ENCODE results near the gene RMI2. TPM values are rescaled to one million over a fixed set of nuclear protein-coding genes. Genes with fewer than 3 reads are reported as not detected.
"Not testable (repeated sequence)": the region's sequence is repeated elsewhere in the genome, so short reads cannot be mapped to it uniquely, and the experiment has no call there.

RMI2 gene
- polyA plus RNA-seq, 1 donor (not counting 4 experiments of a cell fraction or from before 2014, with no cell fraction given) = 6.8 TPM

DNA sequence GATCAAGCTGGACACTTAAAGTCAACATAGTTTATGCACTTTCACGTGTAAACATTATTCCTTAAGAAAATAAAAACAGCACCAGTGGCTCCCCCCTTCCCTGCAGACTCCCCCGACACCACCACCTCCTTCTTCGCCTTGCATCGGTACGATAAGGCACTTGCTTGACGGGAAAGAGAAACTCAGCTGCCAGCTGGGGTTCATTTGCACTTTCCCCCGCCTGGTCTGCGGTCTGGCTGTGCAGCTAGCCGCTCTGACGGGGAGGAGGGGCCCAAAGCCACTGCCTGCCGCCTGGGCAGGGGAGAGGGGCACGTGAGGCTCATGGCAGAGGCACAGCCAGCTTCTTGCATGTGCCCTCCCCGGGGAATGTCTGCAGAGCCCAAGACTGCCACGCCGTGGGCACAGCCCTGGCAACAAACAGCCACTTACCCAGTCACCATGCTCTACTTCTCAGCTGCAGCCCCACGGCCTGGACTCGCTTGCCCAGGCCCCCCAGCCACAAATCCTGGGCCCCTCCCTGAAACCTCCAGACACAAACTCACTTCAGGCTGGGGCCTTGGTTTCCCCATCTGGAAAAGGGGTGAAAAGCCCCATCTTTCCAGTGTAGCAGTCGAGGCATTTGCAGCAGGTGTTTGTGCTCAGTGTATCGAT is 47.6 kb upstream of the RMI2 start:
- no peaks in the 10 kb centered on the region for H4K20me1 ChIP-seq (ENCODE audit: control insufficient read depth, extremely low read depth, insufficient read depth, low read length)
- peak overlapping the region; percentile 73 for H3K4me2 ChIP-seq (ENCODE audit: control insufficient read depth, extremely low read depth, insufficient read depth, low read depth, low read length)
- no peaks in the 10 kb centered on the region for H3K27me3 ChIP-seq (ENCODE audit: control insufficient read depth, extremely low read depth, insufficient read depth, low read length)
- DNase-seq (ENCODE audit: low read depth, low spot score) (no peak), FAIRE-seq (no peak)
- no peaks in the 10 kb centered on the region for H3K79me2 ChIP-seq (ENCODE audit: control insufficient read depth, insufficient read depth, low read length)
- no peaks in the 10 kb centered on the region for H3K36me3 ChIP-seq (ENCODE audit: control insufficient read depth in 2 of 2, extremely low read depth in 1 of 2, insufficient read depth in 2 of 2, low read length in 2 of 2)
- no peak overlapping the region for H3K27ac ChIP-seq (ENCODE audit: control insufficient read depth, insufficient read depth, low read length)
- dilution Hi-C loops (cut with MboI; ENCODE audit: extremely low pct_ligation_motif_present, low sequenced_read_pairs) = no loop called here
- TF ChIP-seq CTCF (optimal IDR thresholded peaks at IDR 0.05 in 1 of 3, IDR thresholded peaks at IDR 0.05 in 1 of 3, conservative IDR thresholded peaks at IDR 0.05 in 1 of 3; ENCODE audit: extremely low read depth in 1 of 3, insufficient read depth in 2 of 3, low read length in 3 of 3) (peak in 1 of 3 experiments; percentile 51), EZH2 (IDR thresholded peaks at IDR 0.05; ENCODE audit: low read length) (no peak)
- peak overlapping the region; percentile 48 for H3K9ac ChIP-seq (ENCODE audit: control insufficient read depth, extremely low read depth, insufficient read depth, low read length)
- H3K9me3 ChIP-seq (ENCODE audit: control insufficient read depth, low read depth, low read length) = no peaks in the 10 kb centered on the region
- H3K4me3 ChIP-seq (ENCODE audit: control insufficient read depth in 2 of 3, extremely low read depth in 1 of 3, insufficient read depth in 2 of 3, low read depth in 1 of 3, low read length in 3 of 3) = peak overlapping the region in 2 of 3 experiments; percentile 15 to 40
- peak overlapping the region; percentile 78 for H2AFZ ChIP-seq (ENCODE audit: control insufficient read depth, low read length)
- no peaks in the 10 kb centered on the region for H3K9me1 ChIP-seq (ENCODE audit: control insufficient read depth, extremely low read depth, insufficient read depth, low read length)
- peaks cover 11% of the 10 kb centered on the region for H3K4me1 ChIP-seq (ENCODE audit: control insufficient read depth, extremely low read depth, insufficient read depth, low read length)

DNA sequence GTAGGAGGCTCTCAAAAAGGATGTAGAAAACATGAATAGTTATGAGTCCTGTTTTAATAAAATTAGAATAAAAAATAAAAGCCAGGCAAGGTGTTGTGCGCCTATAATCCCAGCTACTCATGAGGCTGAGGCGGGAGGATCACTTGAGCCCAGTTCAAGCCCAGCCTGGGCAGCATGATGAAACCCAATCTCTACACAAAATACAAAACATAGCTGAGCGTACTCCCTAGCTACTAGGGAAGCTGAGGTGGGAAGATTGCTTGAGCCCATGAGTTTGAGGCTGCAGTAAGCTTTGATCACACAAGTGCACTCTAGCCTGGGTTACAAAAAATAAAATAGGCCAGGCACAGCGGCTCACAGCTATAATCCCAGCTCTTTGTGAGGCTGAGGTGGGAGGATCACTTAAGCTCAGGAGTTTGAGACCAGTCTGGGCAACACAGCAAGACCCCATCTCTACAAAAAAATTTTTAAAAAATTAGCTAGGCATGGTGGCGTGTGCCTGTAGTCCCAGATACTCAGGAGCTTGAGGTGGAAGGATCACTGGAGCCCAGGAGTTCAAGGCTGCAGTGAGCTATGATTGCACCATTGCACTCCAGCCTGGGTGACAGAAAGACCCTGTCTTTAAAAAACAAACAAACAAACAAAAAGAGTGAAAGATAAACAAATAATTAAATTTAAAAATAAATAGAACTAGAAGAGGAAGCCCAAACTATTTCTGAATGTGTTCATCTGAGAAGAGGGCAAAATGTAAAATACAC is 46.9 kb upstream of the RMI2 start:
- Histone ChIP-seq H3K4me3 (ENCODE audit: control insufficient read depth in 2 of 3, extremely low read depth in 1 of 3, insufficient read depth in 2 of 3, low read depth in 1 of 3, low read length in 3 of 3) (no peak overlapping the region), H3K36me3 (ENCODE audit: control insufficient read depth in 2 of 2, extremely low read depth in 1 of 2, insufficient read depth in 2 of 2, low read length in 2 of 2) (no peaks in the 10 kb centered on the region), H4K20me1 (ENCODE audit: control insufficient read depth, extremely low read depth, insufficient read depth, low read length) (no peaks in the 10 kb centered on the region), H3K4me1 (ENCODE audit: control insufficient read depth, extremely low read depth, insufficient read depth, low read length) (peaks cover 14% of the 10 kb centered on the region), H3K4me2 (ENCODE audit: control insufficient read depth, extremely low read depth, insufficient read depth, low read depth, low read length) (no peak overlapping the region), H3K9ac (ENCODE audit: control insufficient read depth, extremely low read depth, insufficient read depth, low read length) (no peak overlapping the region), H3K9me1 (ENCODE audit: control insufficient read depth, extremely low read depth, insufficient read depth, low read length) (no peaks in the 10 kb centered on the region), H3K9me3 (ENCODE audit: control insufficient read depth, low read depth, low read length) (no peaks in the 10 kb centered on the region), H2AFZ (ENCODE audit: control insufficient read depth, low read length) (no peak overlapping the region), H3K27me3 (ENCODE audit: control insufficient read depth, extremely low read depth, insufficient read depth, low read length) (no peaks in the 10 kb centered on the region), H3K79me2 (ENCODE audit: control insufficient read depth, insufficient read depth, low read length) (no peaks in the 10 kb centered on the region), H3K27ac (ENCODE audit: control insufficient read depth, insufficient read depth, low read length) (no peak overlapping the region)
- TF ChIP-seq CTCF (optimal IDR thresholded peaks at IDR 0.05 in 1 of 3, IDR thresholded peaks at IDR 0.05 in 1 of 3, conservative IDR thresholded peaks at IDR 0.05 in 1 of 3; ENCODE audit: extremely low read depth in 1 of 3, insufficient read depth in 2 of 3, low read length in 3 of 3) = no peak
- no peak for TF ChIP-seq EZH2 (IDR thresholded peaks at IDR 0.05; ENCODE audit: low read length)
- DNase-seq (ENCODE audit: low read depth, low spot score) = no peak
- FAIRE-seq = no peak
- dilution Hi-C loops (cut with MboI; ENCODE audit: extremely low pct_ligation_motif_present, low sequenced_read_pairs) = no loop called here

DNA sequence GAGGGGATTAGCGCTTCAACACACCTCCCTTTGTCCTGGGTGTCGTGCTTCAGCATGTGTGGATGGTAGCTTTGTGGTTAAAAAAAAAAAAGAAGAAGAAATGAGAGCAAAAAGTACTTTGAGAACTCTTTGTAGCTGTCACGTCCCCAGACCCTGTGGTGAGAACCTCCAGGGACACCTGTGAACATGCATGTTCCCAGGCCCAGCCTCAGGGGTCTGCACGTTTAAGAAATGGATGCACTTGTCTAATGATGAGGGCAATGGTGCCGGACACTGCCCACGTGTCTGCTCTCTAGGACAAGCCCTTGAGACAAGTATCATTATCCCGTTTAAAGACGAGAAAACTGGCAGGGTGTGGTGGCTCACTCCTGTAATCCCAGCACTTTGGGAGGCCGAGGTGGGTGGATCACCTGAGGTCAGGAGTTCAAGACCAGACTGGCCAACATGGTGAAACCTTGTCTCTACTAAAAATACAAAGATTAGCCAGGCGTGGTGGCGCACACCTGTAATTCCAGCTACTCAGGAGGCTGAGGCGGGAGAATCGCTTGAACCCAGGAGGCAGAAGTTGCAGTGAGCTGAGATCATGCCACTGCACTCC is 46.2 kb upstream of the RMI2 start:
- FAIRE-seq; H3K27ac ChIP-seq (ENCODE audit: control insufficient read depth, insufficient read depth, low read length); dilution Hi-C loops (cut with MboI; ENCODE audit: extremely low pct_ligation_motif_present, low sequenced_read_pairs); H3K9me1 ChIP-seq (ENCODE audit: control insufficient read depth, extremely low read depth, insufficient read depth, low read length); H3K9me3 ChIP-seq (ENCODE audit: control insufficient read depth, low read depth, low read length); H3K27me3 ChIP-seq (ENCODE audit: control insufficient read depth, extremely low read depth, insufficient read depth, low read length); H2AFZ ChIP-seq (ENCODE audit: control insufficient read depth, low read length); H4K20me1 ChIP-seq (ENCODE audit: control insufficient read depth, extremely low read depth, insufficient read depth, low read length); DNase-seq (ENCODE audit: low read depth, low spot score); H3K4me3 ChIP-seq (ENCODE audit: control insufficient read depth in 2 of 3, extremely low read depth in 1 of 3, insufficient read depth in 2 of 3, low read depth in 1 of 3, low read length in 3 of 3); H3K79me2 ChIP-seq (ENCODE audit: control insufficient read depth, insufficient read depth, low read length); H3K36me3 ChIP-seq (ENCODE audit: control insufficient read depth in 2 of 2, extremely low read depth in 1 of 2, insufficient read depth in 2 of 2, low read length in 2 of 2); H3K9ac ChIP-seq (ENCODE audit: control insufficient read depth, extremely low read depth, insufficient read depth, low read length); H3K4me2 ChIP-seq (ENCODE audit: control insufficient read depth, extremely low read depth, insufficient read depth, low read depth, low read length): not testable (repeated sequence)
- peaks cover 14% of the 10 kb centered on the region for H3K4me1 ChIP-seq (ENCODE audit: control insufficient read depth, extremely low read depth, insufficient read depth, low read length)
